PFSK-1 (cell line): ENCODE results near the gene IL20RB. TPM values are rescaled to one million over a fixed set of nuclear protein-coding genes. Genes with fewer than 3 reads are reported as not detected.

Experiments
- FOXP2 ChIP-seq: optimal IDR thresholded peaks from 2 replicates; pipeline ENCODE3; 2011; ENCODE audit warnings: borderline replicate concordance, control low read depth, inconsistent platforms; ENCODE audit not compliant: insufficient read depth; ENCODE audit errors: extremely low read length, extremely low read depth
- POLR2AphosphoS5 ChIP-seq: IDR thresholded peaks from 2 replicates; pipeline ENCODE4 v1.6.1; 2012; ENCODE audit warnings: low read depth, mild to moderate bottlenecking, control low read depth, low read length, moderate library complexity
- SIN3A ChIP-seq: IDR thresholded peaks from 2 replicates; pipeline ENCODE4 v1.6.1; 2012; ENCODE audit warnings: mild to moderate bottlenecking, low read length, moderate library complexity, borderline replicate concordance; ENCODE audit not compliant: insufficient read depth
- TAF1 ChIP-seq: IDR thresholded peaks from 2 replicates; pipeline ENCODE4 v1.6.1; 2012; ENCODE audit warnings: low read length, control low read depth, borderline replicate concordance; ENCODE audit not compliant: insufficient read depth
- polyA plus RNA-seq: library from polyadenylated mRNA; unstranded; fragments of >200 nt; gene quantifications from one replicate; pipeline ENCODE4 v1.2.1, GENCODE V29; 2012; ENCODE audit warnings: low read depth, missing spikeins; ENCODE audit not compliant: insufficient read length
- TF ChIP-seq, protein P1 (sequence below), 2 experiments: IDR thresholded peaks; 2 replicates each; pipeline versions ENCODE4 v1.6.1 to v1.8.0; 2011 to 2012; ENCODE audit warnings: low read depth in 2 of 2, low read length in 2 of 2, control low read depth in 1 of 2, inconsistent platforms in 1 of 2, mild to moderate bottlenecking in 1 of 2, moderate library complexity in 1 of 2; ENCODE audit not compliant: insufficient read depth in 1 of 2

Gene IL20RB
- polyA plus RNA-seq = 3.0 TPM

DNA sequence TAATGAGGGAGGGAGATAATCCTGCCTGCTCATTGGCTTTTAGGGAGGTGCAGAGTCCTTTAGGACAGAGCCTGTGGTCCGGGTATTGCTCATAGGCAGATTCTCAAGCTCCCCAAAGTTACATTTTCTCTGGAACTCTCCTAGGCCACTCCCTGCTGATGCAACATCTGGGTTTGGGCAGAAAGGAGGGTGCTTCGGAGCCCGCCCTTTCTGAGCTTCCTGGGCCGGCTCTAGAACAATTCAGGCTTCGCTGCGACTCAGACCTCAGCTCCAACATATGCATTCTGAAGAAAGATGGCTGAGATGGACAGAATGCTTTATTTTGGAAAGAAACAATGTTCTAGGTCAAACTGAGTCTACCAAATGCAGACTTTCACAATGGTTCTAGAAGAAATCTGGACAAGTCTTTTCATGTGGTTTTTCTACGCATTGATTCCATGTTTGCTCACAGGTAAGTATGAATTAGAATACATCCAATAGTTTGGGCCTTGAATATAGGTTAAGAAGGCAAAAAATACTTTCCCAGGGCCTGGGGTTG lies at the start of gene IL20RB:
Gene IL20RB (plus strand): TSS at position 233 of the 538 bp plus-strand sequence. CDS start 131 bp downstream, at position 364.
- no peak for TF ChIP-seq POLR2AphosphoS5
- TF ChIP-seq SIN3A = no peak
- no peak for TF ChIP-seq TAF1
- TF ChIP-seq, protein P1, sequence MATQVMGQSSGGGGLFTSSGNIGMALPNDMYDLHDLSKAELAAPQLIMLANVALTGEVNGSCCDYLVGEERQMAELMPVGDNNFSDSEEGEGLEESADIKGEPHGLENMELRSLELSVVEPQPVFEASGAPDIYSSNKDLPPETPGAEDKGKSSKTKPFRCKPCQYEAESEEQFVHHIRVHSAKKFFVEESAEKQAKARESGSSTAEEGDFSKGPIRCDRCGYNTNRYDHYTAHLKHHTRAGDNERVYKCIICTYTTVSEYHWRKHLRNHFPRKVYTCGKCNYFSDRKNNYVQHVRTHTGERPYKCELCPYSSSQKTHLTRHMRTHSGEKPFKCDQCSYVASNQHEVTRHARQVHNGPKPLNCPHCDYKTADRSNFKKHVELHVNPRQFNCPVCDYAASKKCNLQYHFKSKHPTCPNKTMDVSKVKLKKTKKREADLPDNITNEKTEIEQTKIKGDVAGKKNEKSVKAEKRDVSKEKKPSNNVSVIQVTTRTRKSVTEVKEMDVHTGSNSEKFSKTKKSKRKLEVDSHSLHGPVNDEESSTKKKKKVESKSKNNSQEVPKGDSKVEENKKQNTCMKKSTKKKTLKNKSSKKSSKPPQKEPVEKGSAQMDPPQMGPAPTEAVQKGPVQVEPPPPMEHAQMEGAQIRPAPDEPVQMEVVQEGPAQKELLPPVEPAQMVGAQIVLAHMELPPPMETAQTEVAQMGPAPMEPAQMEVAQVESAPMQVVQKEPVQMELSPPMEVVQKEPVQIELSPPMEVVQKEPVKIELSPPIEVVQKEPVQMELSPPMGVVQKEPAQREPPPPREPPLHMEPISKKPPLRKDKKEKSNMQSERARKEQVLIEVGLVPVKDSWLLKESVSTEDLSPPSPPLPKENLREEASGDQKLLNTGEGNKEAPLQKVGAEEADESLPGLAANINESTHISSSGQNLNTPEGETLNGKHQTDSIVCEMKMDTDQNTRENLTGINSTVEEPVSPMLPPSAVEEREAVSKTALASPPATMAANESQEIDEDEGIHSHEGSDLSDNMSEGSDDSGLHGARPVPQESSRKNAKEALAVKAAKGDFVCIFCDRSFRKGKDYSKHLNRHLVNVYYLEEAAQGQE (IDR thresholded peaks at IDR 0.05; ENCODE audit: insufficient read depth in 1 of 2, low read depth in 2 of 2, low read length in 2 of 2) = no peak
- TF ChIP-seq FOXP2 = no peak

DNA sequence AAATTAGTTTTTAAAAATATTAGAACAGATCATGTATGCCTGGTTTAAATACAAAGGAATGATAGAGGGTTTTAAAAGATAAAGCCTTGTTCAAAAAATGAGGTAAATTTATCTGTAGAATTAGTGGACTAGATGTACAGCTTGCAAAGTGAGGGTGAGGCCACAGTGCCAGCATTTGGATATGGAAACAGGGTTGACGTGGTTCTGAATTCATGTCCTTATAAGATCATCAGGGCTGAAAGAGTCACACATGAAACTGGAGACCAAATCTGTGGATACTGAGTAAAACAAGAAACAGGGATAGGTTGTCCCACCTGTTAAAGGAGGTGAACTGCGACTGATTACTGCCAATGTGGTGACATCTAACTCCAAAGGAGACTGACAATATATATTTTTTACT lies 49.5 kb upstream of the IL20RB start:
- no peak for TF ChIP-seq TAF1
- no peak for TF ChIP-seq FOXP2
- TF ChIP-seq SIN3A = no peak
- no peak for TF ChIP-seq POLR2AphosphoS5
- TF ChIP-seq, protein P1 (IDR thresholded peaks at IDR 0.05; ENCODE audit: insufficient read depth in 1 of 2, low read depth in 2 of 2, low read length in 2 of 2) = no peak

DNA sequence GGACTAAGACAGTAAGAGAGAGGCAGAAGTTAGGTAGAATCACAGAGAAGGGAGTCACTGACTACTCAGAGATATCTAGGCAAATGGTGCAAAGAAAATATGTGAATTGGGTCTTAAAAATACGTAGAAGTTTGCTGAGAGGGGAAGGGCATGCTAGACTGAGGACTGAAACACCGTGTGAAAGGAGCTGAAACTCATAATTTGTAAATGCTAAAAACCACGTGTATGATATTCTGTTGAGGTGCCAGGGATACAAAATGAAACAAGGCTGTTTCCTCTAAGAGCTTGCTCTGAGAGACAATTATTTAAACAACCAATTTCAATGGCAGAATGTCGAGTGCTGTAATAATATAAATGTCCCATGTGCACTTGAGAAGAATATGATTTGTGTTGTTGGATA lies 48.6 kb upstream of the IL20RB start:
- no peak for TF ChIP-seq TAF1
- no peak for TF ChIP-seq SIN3A
- TF ChIP-seq, protein P1 (IDR thresholded peaks at IDR 0.05; ENCODE audit: insufficient read depth in 1 of 2, low read depth in 2 of 2, low read length in 2 of 2) = no peak
- no peak for TF ChIP-seq POLR2AphosphoS5
- TF ChIP-seq FOXP2 = no peak

- TF ChIP-seq TAF1 = no peak
- TF ChIP-seq, protein P1 (IDR thresholded peaks at IDR 0.05; ENCODE audit: insufficient read depth in 1 of 2, low read depth in 2 of 2, low read length in 2 of 2) = no peak
- TF ChIP-seq POLR2AphosphoS5 = no peak
- no peak for TF ChIP-seq FOXP2
- TF ChIP-seq SIN3A = no peak
These were observed 47.1 kb upstream of the IL20RB start for GRCh38 chr3:136910697-136911096.

DNA sequence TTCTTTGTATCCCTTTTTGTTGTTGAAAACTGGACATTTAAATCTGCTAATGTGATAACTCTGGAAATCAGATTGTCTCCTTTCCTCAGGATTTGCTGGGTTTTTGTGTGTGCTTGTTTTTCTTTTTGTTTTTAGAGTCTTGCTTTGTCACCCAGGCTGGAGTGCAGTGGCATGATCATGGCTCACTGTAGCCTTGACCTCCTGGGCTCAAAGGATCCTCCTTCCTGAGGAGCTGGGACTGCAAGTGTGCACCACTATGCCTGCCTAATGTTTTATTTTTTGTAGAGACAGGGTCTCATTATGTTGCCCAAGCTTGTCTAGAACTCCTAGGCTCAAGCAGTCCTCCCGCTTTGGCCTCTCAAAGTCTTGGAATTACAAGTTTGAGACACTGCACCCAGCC lies 44.6 kb upstream of the IL20RB start:
- TF ChIP-seq FOXP2 = no peak
- no peak for TF ChIP-seq SIN3A
- TF ChIP-seq, protein P1 (IDR thresholded peaks at IDR 0.05; ENCODE audit: insufficient read depth in 1 of 2, low read depth in 2 of 2, low read length in 2 of 2) = no peak
- TF ChIP-seq POLR2AphosphoS5 = no peak
- TF ChIP-seq TAF1 = no peak
